Measurements from ENCODE around the gene CACHD1. TPM values are rescaled to one million over a fixed set of nuclear protein-coding genes. Genes with fewer than 3 reads are reported as not detected.

Gene CACHD1
- total RNA-seq, 1 experiment from 2014 or later, result 29.9 TPM

DNA sequence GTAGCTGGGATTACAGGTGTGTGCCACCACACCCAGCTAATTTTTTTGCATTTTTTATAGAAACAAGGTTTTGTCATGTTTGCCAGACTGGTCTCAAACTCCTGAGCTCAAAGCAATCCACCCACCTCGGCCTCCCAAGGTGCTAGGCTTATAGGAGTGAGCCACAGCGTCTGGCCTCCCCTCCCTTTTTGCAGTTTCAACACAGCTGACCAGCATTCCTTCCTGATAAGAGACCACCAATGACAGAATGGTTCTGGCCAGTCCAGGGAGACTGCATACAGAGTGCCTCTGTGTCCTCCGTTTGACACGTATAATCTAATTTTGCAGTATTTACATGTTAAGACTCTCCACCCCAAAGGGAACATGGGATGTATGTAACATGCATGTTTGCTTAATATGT is 46.4 kb upstream of the CACHD1 start:
- no TSS peak for BruUV-seq (replicated peaks)
- POLR2A ChIA-PET, result no interaction called here
- Histone ChIP-seq H3K9me3 (ENCODE audit: control insufficient read depth, insufficient read depth, low read depth, low read length) (no peaks in the 10 kb centered on the region), H3K4me1 (ENCODE audit: control insufficient read depth, insufficient read depth, low read length) (no peaks in the 10 kb centered on the region), H3K27ac (ENCODE audit: low read length) (no peak overlapping the region), H3K4me3 (ENCODE audit: low read depth in 2 of 2, low read length in 2 of 2) (no peak overlapping the region), H3K27me3 (ENCODE audit: control insufficient read depth, insufficient read depth, low read length) (no peaks in the 10 kb centered on the region), H3K36me3 (ENCODE audit: control insufficient read depth, insufficient read depth, low read length) (no peaks in the 10 kb centered on the region)
- in situ Hi-C loops (cut with HindIII; ENCODE audit: low pct_unique_long_range_greater_than_20kb, low sequenced_read_pairs), result no loop called here
- no peak for DNase-seq (ENCODE audit: low read depth, low spot score)
- CTCF ChIA-PET, result no interaction called here
- intact Hi-C loops (cut with micrococcal nuclease; ENCODE audit: unreplicated experiment), result no loop called here
- TF ChIP-seq, protein P1, sequence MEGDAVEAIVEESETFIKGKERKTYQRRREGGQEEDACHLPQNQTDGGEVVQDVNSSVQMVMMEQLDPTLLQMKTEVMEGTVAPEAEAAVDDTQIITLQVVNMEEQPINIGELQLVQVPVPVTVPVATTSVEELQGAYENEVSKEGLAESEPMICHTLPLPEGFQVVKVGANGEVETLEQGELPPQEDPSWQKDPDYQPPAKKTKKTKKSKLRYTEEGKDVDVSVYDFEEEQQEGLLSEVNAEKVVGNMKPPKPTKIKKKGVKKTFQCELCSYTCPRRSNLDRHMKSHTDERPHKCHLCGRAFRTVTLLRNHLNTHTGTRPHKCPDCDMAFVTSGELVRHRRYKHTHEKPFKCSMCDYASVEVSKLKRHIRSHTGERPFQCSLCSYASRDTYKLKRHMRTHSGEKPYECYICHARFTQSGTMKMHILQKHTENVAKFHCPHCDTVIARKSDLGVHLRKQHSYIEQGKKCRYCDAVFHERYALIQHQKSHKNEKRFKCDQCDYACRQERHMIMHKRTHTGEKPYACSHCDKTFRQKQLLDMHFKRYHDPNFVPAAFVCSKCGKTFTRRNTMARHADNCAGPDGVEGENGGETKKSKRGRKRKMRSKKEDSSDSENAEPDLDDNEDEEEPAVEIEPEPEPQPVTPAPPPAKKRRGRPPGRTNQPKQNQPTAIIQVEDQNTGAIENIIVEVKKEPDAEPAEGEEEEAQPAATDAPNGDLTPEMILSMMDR (IDR thresholded peaks at IDR 0.05), result no peak
- TF ChIP-seq SIN3A (IDR thresholded peaks at IDR 0.05; ENCODE audit: borderline replicate concordance, insufficient read depth, low read depth, low read length) (no peak), REST (IDR thresholded peaks at IDR 0.05; ENCODE audit: insufficient read depth in 1 of 2, low read depth in 2 of 2, low read length in 1 of 2) (no peak), POLR2AphosphoS5 (IDR thresholded peaks at IDR 0.05; ENCODE audit: low read depth, low read length) (no peak), TCF7L2 (IDR thresholded peaks at IDR 0.05; ENCODE audit: low read depth, low read length) (no peak)
- ATAC-seq, result no peak

DNA sequence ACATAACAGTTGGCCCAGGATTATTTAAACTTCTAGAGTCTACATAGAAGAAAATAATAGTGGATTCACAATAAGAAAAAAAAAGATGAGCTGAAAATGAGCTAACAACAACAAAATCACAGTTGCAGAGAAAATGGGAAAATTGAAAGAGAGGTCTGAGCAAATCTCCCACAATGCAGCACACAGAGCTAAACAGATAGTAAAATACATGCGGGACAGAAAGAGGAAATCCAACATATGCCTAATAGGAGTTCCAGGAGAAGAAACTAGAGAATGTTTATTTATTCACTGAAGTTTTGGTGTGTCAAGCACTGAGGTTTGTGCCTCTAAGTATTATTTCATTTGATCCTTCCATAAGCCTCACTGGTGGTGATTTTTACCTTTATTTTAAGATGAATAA is 45.5 kb upstream of the CACHD1 start:
- Histone ChIP-seq H3K4me3 (ENCODE audit: low read depth in 2 of 2, low read length in 2 of 2) (no peak overlapping the region), H3K27me3 (ENCODE audit: control insufficient read depth, insufficient read depth, low read length) (no peaks in the 10 kb centered on the region), H3K4me1 (ENCODE audit: control insufficient read depth, insufficient read depth, low read length) (no peaks in the 10 kb centered on the region), H3K36me3 (ENCODE audit: control insufficient read depth, insufficient read depth, low read length) (no peaks in the 10 kb centered on the region), H3K27ac (ENCODE audit: low read length) (no peak overlapping the region), H3K9me3 (ENCODE audit: control insufficient read depth, insufficient read depth, low read depth, low read length) (no peaks in the 10 kb centered on the region)
- in situ Hi-C loops (cut with HindIII; ENCODE audit: low pct_unique_long_range_greater_than_20kb, low sequenced_read_pairs) (no loop called here), intact Hi-C loops (cut with micrococcal nuclease; ENCODE audit: unreplicated experiment) (no loop called here)
- ATAC-seq (no peak), DNase-seq (ENCODE audit: low read depth, low spot score) (no peak)
- no TSS peak for BruUV-seq (replicated peaks)
- ChIA-PET CTCF (no interaction called here), POLR2A (no interaction called here)
- no peak for TF ChIP-seq POLR2AphosphoS5 (IDR thresholded peaks at IDR 0.05; ENCODE audit: low read depth, low read length)
- TF ChIP-seq SIN3A (IDR thresholded peaks at IDR 0.05; ENCODE audit: borderline replicate concordance, insufficient read depth, low read depth, low read length), result no peak
- TF ChIP-seq TCF7L2 (IDR thresholded peaks at IDR 0.05; ENCODE audit: low read depth, low read length), result no peak
- no peak for TF ChIP-seq REST (IDR thresholded peaks at IDR 0.05; ENCODE audit: insufficient read depth in 1 of 2, low read depth in 2 of 2, low read length in 1 of 2)
- TF ChIP-seq, protein P1 (IDR thresholded peaks at IDR 0.05), result no peak
